ENCODE results near the gene GFRA1.

The GFRA1 gene

DNA sequence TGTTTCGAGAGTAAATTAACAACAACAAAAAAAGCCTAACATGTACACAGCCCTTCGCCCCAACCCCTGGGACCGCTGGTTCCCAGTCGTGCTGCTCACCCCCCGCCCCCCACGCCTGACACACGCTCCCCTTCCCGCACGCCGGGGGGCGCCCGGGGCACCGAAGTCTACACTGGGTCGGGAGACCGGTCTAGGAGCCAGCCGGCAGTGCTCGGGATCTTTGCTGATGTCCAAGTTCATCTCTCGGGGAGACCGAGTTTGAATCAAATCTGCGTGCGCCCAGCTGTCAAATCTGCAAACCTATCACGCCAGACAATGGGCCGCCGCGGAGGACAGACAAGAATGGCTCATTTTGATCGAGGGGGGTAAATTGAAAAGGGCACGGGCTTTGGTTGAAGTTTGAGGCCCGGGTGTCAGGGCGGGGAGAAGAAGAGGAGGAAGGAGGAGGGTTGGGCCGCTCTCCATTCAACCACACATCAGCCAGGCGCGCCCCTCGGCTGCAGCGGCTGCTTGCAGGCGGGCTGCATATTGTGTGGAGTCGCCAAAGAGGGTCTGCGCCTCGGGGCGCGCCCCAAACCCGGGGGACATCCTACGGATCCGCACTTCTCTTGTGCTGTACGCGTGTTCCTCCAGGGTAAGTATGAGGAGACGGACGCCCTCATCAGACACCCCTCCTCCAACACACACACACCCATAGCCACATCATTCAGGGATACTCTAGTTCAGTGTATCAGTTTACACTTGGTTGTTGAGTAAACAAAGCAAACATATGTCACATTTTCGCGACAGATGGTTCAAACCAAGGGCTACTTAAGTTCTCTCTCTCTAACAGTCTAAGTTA lies 1.3 kb upstream of the GFRA1 start:
- Histone ChIP-seq H3K9me2 (replicated peaks; ENCODE audit: insufficient read depth, low read length) (no peaks in the 10 kb centered on the region), H3K4me2 (ENCODE audit: low read depth, low read length, poor library complexity, severe bottlenecking) (no peak overlapping the region), H3F3A (ENCODE audit: insufficient read depth) (no peaks in the 10 kb centered on the region), H2AFZ (ENCODE audit: low read depth, low read length, severe bottlenecking) (no peak overlapping the region), H3K27ac (ENCODE audit: low read depth, low read length) (no peak overlapping the region), H3K27me3 (ENCODE audit: low read length) (no peaks in the 10 kb centered on the region), H3K79me2 (ENCODE audit: insufficient read depth, low read length) (no peaks in the 10 kb centered on the region), H3K4me3 (ENCODE audit: insufficient read depth, low read length, poor library complexity, severe bottlenecking) (no peak overlapping the region), H4K20me1 (ENCODE audit: low read depth, low read length) (no peaks in the 10 kb centered on the region), H3K9me3 (ENCODE audit: insufficient read depth, low read length) (no peaks in the 10 kb centered on the region), H3K36me3 (ENCODE audit: low read length) (no peaks in the 10 kb centered on the region), H3K9ac (ENCODE audit: low read length) (no peak overlapping the region)
- TF ChIP-seq, protein P1, sequence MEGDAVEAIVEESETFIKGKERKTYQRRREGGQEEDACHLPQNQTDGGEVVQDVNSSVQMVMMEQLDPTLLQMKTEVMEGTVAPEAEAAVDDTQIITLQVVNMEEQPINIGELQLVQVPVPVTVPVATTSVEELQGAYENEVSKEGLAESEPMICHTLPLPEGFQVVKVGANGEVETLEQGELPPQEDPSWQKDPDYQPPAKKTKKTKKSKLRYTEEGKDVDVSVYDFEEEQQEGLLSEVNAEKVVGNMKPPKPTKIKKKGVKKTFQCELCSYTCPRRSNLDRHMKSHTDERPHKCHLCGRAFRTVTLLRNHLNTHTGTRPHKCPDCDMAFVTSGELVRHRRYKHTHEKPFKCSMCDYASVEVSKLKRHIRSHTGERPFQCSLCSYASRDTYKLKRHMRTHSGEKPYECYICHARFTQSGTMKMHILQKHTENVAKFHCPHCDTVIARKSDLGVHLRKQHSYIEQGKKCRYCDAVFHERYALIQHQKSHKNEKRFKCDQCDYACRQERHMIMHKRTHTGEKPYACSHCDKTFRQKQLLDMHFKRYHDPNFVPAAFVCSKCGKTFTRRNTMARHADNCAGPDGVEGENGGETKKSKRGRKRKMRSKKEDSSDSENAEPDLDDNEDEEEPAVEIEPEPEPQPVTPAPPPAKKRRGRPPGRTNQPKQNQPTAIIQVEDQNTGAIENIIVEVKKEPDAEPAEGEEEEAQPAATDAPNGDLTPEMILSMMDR (IDR thresholded peaks at IDR 0.05; ENCODE audit: insufficient read depth, low read length, poor library complexity, severe bottlenecking), result no peak
- TF ChIP-seq EZH2phosphoT487 (conservative IDR thresholded peaks at IDR 0.05; ENCODE audit: low read length), result no peak

DNA sequence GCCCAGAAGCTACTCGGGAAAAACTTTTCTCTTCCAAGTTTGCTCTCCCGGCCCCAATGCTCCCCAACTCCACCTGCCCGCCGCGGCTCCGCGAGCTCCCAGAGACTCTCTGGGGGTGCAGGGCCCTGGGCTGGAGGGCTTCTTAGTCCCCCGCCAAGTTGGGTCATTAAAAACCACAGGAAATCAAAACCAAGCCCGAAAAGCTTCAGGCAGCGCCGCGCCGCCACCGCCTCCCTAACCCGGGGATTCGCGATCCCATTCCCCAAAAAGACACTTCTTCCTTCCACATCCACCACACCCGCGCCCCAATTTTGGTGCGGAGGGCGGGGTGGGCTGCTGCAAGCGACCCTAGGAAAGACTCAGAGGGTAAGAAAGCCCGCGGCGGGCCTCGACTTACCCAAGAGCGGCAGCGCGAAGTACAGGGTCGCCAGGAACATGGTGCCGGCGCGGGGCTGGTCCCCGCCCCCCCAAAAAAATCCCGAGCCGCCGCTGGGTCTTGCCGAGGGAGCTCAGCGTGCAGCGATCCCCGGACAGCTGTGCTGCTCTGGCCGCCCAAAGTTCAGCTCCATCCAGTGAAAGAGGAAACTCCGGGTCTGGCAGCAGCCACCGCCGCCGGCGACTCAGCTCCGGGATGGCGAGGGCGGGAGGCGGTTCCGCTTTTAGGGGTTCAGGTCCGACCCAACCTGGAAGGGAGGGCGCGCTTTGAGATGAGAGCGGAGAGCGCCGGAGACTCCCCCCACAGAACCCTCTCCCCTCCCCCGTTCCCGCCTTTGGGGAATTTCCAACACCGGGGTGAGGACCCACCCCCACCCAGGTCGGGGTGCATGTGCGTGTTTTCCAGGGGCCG lies 1.2 kb downstream of the GFRA1 start:
- Histone ChIP-seq H3K9me2 (replicated peaks; ENCODE audit: insufficient read depth, low read length) (no peaks in the 10 kb centered on the region), H3K4me3 (ENCODE audit: insufficient read depth, low read length, poor library complexity, severe bottlenecking) (no peak overlapping the region), H3K9ac (ENCODE audit: low read length) (no peak overlapping the region), H3K79me2 (ENCODE audit: insufficient read depth, low read length) (no peaks in the 10 kb centered on the region), H3K9me3 (ENCODE audit: insufficient read depth, low read length) (no peaks in the 10 kb centered on the region), H3K4me2 (ENCODE audit: low read depth, low read length, poor library complexity, severe bottlenecking) (no peak overlapping the region), H2AFZ (ENCODE audit: low read depth, low read length, severe bottlenecking) (no peak overlapping the region), H3K27me3 (ENCODE audit: low read length) (no peaks in the 10 kb centered on the region), H3F3A (ENCODE audit: insufficient read depth) (no peaks in the 10 kb centered on the region), H3K27ac (ENCODE audit: low read depth, low read length) (no peak overlapping the region), H3K36me3 (ENCODE audit: low read length) (no peaks in the 10 kb centered on the region), H4K20me1 (ENCODE audit: low read depth, low read length) (no peaks in the 10 kb centered on the region)
- TF ChIP-seq EZH2phosphoT487 (conservative IDR thresholded peaks at IDR 0.05; ENCODE audit: low read length), result no peak
- TF ChIP-seq, protein P1 (IDR thresholded peaks at IDR 0.05; ENCODE audit: insufficient read depth, low read length, poor library complexity, severe bottlenecking), result no peak

DNA sequence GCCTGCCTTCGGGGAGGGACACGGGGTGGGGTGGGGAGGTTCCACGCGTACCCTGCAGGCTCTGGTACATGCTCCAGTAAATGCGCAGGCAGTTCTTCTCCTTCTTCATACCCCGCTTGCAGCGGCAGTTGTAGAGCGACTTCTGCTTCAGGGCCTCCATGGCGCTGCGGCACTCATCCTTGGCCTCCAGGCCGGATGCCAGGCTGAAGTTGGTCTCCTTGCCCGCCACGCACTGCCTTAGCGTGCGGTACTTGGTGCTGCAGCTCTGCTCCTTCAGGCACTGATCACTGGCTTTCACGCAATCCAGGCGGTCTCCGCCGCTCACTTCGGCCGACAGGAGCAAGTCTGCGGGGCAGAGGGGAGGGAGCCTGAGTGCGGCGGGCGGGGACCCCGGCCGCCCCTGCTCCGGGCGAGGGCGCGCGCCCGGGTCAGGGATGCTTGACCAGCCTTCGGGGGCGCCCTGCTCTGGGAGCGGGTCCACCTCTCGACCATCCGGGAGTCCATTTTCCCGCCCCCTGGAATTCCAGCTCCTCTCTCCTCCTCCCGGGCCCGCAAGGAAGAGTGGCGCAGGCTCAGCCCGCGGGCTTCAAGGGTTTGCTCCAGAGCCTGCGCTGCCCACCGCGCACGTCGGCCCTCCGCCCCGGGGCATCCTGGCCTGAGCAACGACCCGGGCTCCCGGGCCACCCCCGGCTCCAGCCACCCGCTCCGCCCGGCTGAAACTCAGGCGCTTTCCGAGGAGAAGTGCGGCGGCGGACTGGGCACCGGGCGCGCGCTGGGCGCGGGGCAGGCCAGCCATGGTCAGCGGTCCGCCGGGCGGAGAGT lies 2.0 kb downstream of the GFRA1 start:
- Histone ChIP-seq H3K27me3 (ENCODE audit: low read length) (no peaks in the 10 kb centered on the region), H3K36me3 (ENCODE audit: low read length) (no peaks in the 10 kb centered on the region), H3K9me2 (replicated peaks; ENCODE audit: insufficient read depth, low read length) (no peaks in the 10 kb centered on the region), H3K79me2 (ENCODE audit: insufficient read depth, low read length) (no peaks in the 10 kb centered on the region), H3F3A (ENCODE audit: insufficient read depth) (no peaks in the 10 kb centered on the region), H3K9me3 (ENCODE audit: insufficient read depth, low read length) (no peaks in the 10 kb centered on the region), H3K9ac (ENCODE audit: low read length) (no peak overlapping the region), H3K4me3 (ENCODE audit: insufficient read depth, low read length, poor library complexity, severe bottlenecking) (no peak overlapping the region), H3K4me2 (ENCODE audit: low read depth, low read length, poor library complexity, severe bottlenecking) (no peak overlapping the region), H4K20me1 (ENCODE audit: low read depth, low read length) (no peaks in the 10 kb centered on the region), H3K27ac (ENCODE audit: low read depth, low read length) (no peak overlapping the region), H2AFZ (ENCODE audit: low read depth, low read length, severe bottlenecking) (no peak overlapping the region)
- TF ChIP-seq, protein P1 (IDR thresholded peaks at IDR 0.05; ENCODE audit: insufficient read depth, low read length, poor library complexity, severe bottlenecking), result no peak
- TF ChIP-seq EZH2phosphoT487 (conservative IDR thresholded peaks at IDR 0.05; ENCODE audit: low read length), result no peak
